NCI-H1436 (cell line): Measurements from ENCODE around the gene POLR3G.

Experiments
- DNase-seq: peaks from one replicate; lab custom pipeline; 2025; lab: John Stamatoyannopoulos, UW

Gene POLR3G

GRCh38 chr5:90474235-90475107 is at the start of gene POLR3G, which contains the start of gene MBLAC2:
Gene POLR3G (plus strand): TSS chr5:90474864. CDS start chr5:90485568, 10,704 bp downstream.
Gene MBLAC2 (minus strand): TSS chr5:90474771. CDS start chr5:90474292, 479 bp downstream.
- peak; percentile 92 for DNase-seq

GRCh38 chr5:90434116-90434714 is 40.4 kb upstream of the POLR3G start:
- DNase-seq, result peak; percentile 34

- no peak for DNase-seq
These were observed 37.0 kb upstream of the POLR3G start for GRCh38 chr5:90437663-90438062.

- DNase-seq, result no peak
These were observed 36.6 kb upstream of the POLR3G start for GRCh38 chr5:90438100-90438499.

GRCh38 chr5:90440644-90441043 is 34.0 kb upstream of the POLR3G start:
- no peak for DNase-seq

GRCh38 chr5:90446961-90447360 is 27.7 kb upstream of the POLR3G start:
- no peak for DNase-seq

- DNase-seq, result no peak
These were observed 13.4 kb upstream of the POLR3G start for GRCh38 chr5:90461288-90461687.

- DNase-seq, result no peak
These were observed 1.8 kb upstream of the POLR3G start for GRCh38 chr5:90472783-90473395.

- DNase-seq, result no peak
These were observed 1.0 kb upstream of the POLR3G start for GRCh38 chr5:90473396-90474234.

GRCh38 chr5:90475436-90475980 is 844 bp downstream of the POLR3G start:
- DNase-seq, result no peak

GRCh38 chr5:90476391-90476790 is 1.7 kb downstream of the POLR3G start:
- no peak for DNase-seq

GRCh38 chr5:90477073-90477472 is 2.4 kb downstream of the POLR3G start:
- no peak for DNase-seq

GRCh38 chr5:90477621-90478215 is 3.1 kb downstream of the POLR3G start:
- DNase-seq, result no peak

- DNase-seq, result no peak
These were observed 5.1 kb downstream of the POLR3G start for GRCh38 chr5:90479611-90480385.

GRCh38 chr5:90480699-90481098 is 6.0 kb downstream of the POLR3G start:
- DNase-seq, result no peak

- DNase-seq, result no peak
These were observed 8.5 kb downstream of the POLR3G start for GRCh38 chr5:90483206-90483605.

GRCh38 chr5:90484540-90484939 is 9.9 kb downstream of the POLR3G start:
- DNase-seq, result no peak

- no peak for DNase-seq
These were observed 14.1 kb downstream of the POLR3G start for GRCh38 chr5:90488791-90489190.

- no peak for DNase-seq
These were observed 19.4 kb downstream of the POLR3G start for GRCh38 chr5:90494043-90494442.

GRCh38 chr5:90495146-90495545 is 20.5 kb downstream of the POLR3G start:
- no peak for DNase-seq
